Kasumi-1 (cell line): ENCODE data around the gene SHH.

Experiments
- DNase-seq, 2 experiments: peaks; one replicate each; lab custom pipeline; 2025; lab: John Stamatoyannopoulos, UW

SHH gene

DNA sequence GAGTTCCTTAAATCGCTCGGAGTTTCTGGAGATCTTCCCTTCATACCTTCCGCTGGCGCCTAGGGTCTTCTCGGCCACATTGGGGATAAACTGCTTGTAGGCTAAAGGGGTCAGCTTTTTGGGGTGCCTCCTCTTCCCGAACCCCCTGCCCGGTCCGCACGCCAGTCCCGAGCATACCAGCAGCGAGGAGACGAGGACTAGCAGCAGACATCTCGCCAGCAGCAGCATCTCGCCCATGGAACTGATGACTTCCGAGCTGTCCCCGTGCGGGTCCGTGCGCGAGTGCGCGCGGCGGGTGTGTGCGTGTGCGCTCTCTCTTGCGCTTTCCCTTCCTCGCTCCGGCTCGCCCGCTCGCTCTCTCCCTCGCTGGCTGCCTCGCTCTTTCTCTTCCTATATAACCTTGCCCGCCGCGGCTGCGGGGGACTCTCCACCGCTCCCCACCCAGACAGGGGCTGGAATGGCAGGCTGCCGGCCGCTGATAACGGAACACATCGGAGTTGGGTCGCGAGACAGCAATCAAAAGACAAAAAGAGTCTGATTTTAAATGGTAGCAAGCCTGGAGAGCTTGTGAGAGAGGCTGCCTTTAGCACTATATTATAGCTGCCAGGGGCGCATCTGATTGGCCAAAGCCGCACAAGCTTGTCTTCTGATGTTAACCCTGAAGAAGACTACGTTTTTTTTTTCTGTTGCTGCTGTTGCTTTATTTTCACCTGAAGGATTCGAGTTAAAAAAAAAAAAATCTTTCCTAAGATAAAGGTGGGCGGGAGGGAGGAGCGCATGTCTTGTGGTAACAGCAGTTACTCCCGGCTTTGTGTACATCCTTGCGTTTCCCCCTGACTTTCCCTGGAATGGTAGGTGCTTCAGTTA is at the start of gene SHH:
Gene SHH, minus strand, starts transcription at position 569 of the 867 bp plus-strand sequence. Its CDS starts 341 bp downstream, at position 228.
- DNase-seq, result no peak

DNA sequence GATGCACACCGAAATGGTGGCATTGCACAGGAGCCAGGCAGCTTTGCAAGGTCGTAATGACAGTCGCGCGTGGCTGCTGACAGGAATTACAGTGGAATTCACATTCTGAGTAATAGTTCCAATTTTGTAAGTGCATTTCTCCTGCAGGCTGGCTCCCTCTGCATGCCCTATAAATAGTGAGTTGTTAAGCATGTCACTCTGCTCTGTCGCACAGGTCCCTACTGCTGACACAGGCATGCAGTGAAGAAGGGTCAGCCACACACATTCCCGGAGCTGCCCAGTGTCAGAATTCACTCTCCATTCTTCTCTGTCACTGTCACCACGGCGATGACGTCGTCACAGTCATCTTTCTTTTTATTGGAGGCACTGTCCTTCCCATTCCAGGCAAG is 49.2 kb upstream of the SHH start:
- DNase-seq, result no peak

DNA sequence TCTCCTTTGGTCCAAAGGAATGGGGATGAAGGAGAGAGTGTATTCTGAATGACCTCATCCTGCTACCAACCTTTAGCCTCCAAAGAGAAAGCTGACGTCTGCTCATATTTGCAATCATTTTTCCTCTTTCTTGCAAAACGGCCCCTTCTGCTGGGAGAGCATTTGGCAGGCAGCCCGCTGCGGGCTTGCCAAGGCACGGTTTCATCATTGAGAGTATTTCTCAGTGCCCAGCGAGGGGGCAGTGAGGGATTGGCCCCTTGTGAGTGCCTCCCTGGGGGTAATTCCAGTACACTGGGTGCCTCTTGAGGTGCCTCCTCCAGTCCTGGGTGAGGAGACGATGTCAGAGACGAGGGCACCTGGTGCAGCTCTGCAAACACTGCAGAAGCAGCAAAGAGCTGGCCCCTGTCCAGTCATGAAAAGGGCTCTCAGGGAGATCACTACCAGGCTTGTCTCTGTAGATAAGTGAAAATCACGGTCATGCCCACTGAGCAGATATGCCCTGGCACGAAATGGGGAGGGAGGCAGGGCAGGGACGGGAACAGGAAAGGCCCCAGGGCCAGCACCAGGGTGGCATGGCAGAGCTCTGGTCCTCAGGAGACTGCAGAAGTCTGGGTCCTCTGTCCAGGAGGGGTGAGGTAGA is 48.7 kb upstream of the SHH start:
- DNase-seq, result no peak

DNA sequence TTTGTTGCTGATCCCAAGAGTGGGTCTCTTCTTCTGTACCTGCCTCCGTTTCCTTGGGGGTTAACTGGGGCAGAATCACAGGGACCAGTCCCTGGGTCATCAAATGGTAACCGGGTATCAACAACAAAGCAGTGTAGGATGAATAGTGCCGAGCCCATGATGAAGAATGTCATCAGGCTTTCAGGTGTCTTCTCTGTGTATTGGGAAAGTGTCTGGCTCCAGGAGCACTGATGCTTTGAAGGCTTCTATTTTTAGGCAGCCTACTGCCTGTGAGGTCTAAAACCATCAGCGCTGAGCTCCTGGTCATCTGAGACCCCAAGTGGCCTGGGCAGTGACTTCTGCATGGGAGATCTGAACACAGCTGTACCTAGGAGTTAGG is 48.2 kb upstream of the SHH start:
- no peak for DNase-seq

DNA sequence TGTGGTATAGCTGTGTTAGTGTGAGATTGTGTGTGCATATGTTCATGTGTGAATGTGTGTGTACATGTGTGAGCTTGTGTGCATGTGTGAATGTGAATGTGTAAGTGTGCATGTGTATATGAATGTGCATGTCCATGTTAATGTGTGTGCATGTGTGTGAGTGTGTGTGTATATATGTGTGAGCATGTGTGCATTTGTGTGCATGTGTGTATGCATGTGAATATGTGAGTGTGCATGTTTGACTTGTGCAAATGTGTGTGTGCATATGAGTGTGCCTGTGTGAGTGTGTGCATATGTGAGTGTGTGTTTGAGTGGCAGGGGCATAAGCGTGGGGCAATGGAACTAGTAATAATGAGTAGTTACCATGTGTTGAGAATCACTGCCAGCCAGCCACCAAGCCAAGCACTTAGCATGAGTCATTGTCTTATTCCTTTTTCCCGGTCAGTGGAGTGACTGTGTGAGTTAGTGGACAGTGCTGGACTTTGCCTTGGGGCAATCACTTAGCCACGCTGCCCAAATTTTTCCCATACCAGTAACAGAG is 46.3 kb upstream of the SHH start:
- no peak for DNase-seq

DNA sequence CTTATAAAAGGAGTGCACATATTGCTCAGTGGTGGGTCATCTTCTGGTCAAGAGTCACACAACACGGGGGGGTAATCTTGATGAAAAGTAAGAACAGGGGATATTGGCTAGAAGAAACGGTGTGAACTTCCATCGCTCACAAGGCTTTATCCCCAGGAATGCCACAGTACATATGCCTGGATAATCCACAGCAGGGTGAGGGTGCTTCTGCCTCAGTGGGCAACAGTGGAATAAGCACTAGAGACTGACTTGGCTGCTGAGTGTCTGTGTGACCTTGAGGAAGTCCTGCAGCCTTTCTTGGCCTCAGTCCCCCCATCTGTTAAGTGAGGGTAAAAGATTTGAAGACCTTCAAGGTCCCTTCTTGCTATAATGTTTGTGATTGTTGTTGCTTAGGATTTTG is 44.9 kb upstream of the SHH start:
- DNase-seq, result no peak

DNA sequence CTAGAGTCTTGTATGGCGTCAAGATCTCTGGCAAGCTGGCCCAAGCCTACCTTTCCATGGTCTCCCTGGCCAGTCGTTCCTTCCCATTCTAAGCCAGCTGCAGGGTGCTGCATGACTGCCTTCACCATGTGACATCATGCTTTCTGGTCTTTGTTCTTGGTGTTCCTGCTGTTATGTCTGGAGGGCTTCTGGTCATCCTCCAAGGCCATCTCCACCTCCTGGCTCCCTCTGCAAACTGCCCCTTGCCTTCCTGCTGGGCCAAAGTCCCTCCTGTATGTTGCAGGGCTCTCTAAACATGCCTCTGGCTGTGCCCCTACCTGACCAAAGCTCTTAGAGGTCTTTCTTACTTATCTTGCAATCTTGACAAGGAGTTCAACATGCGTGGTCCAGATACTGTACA is 44.4 kb upstream of the SHH start:
- DNase-seq, result no peak

DNA sequence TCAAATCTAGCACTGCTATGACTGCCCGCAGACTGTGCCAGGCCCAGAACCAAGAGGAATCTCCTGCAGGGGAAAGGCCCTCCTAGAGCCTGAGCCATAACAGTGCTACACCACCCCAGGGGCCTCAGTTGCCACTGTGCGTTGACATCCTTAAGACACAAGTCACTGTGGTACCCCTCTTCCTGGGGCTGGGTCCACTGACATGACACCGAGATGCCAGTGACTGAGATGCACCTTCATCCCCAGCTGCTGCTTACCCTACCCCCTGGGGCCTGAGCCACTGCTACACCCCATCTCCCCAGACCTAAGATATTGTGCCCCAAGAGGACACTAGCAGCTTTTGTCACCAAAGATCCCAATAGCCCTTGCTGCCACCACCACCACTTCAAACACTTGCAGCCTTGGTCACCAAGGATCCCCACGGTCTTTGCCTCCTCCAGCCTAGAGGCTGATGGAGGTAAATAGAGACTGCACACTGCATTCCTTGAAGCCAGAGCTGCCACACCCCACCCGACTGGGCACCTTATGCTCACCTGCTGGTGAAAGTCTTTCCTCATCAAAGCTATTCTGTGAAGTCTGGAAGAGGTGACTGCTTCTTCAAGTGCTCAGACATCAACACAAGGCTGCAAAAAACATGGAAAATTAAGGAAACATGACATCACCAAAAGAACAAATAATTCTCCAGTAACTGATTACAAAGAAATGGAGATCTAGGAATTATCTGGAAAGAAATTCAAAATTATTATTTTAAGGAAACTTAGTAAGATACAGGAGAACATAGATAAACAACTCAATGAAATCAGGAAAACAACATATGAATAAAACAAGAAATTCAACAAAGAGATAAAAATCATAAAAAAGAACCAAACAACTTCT is 40.4 kb upstream of the SHH start:
- DNase-seq, result no peak

DNA sequence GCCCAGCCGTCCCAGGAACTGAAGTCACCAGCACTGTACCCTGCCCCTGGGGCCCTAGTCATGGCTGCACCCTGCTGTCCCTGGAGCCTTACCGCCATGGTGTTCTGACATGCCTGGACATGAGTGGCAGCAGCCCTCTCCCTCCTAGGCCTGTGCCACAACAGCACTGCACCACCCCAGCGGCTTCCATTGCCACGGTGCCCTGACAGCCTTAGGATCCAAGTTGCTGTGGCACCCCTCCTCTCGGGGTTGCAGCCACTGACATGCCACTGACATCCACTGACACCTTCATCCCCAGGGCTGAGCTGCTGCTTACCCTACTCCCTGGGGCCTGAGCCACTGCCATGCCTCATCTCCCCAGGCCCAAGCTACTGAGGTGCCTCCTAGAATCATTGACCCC is 39.6 kb upstream of the SHH start:
- DNase-seq, result no peak

DNA sequence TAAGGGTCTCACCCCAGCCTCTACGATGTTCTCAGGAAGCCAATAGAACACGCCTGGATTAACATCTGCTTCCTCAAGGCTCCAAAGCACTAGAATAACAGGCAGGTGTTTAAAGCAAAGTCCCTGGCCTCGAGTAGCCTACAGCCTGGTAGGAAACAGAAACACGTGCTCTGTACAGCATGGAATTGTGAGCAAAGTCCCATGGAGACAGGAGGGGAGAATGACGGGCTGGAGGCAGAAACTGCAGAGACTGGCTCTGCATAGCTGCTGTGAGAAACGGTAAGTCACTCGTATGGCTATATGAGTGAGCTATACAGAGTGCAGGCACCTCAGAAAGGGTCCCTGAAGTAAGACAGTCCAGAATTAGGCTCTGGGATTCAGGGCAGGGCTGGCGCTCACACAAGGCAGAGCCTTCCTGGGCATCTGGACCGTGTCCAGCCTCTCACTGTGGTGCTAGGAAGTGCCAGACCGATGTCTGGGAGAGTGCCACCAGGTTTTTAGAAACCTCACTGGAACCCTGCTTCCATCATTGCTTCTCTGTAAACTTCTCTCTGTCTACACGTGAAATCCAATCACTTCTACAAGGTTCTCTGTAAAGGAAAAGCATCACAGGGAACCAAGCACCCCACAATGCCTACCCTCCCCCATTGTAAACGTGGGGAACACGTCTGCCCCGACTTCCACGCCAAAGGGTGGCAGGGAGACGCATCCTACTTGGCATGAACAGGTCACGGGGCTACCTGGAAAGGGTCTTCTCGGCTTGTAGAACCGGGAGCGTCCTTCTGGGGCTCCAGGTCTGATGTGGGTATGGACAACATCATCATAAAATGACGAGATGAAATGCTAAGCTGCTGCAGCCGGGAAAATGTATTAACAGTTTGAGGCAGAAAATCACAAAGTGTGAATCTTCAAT is 38.8 kb upstream of the SHH start:
- no peak for DNase-seq

DNA sequence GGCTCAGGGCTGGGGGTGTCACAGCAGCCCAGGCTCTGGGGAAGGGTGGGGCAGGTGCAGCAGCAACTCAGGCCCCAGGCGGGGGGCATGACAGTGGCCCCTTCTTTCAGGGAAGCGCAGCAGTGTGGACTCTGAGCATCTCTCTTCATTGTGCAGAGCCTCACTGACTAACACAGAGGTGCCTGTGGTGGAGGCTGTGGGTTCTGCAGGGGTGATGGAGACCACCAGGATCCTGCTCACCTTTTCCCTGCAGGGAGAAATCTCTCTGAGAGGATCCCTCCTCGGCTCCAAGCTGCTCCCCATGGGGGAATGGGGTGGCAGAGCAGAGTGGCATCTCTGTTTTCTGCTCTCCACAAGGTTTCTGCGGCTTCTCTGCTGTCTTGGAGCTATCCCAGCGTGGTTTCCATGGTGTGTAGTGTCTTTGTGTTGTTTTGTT is 37.8 kb upstream of the SHH start:
- DNase-seq, result no peak

DNA sequence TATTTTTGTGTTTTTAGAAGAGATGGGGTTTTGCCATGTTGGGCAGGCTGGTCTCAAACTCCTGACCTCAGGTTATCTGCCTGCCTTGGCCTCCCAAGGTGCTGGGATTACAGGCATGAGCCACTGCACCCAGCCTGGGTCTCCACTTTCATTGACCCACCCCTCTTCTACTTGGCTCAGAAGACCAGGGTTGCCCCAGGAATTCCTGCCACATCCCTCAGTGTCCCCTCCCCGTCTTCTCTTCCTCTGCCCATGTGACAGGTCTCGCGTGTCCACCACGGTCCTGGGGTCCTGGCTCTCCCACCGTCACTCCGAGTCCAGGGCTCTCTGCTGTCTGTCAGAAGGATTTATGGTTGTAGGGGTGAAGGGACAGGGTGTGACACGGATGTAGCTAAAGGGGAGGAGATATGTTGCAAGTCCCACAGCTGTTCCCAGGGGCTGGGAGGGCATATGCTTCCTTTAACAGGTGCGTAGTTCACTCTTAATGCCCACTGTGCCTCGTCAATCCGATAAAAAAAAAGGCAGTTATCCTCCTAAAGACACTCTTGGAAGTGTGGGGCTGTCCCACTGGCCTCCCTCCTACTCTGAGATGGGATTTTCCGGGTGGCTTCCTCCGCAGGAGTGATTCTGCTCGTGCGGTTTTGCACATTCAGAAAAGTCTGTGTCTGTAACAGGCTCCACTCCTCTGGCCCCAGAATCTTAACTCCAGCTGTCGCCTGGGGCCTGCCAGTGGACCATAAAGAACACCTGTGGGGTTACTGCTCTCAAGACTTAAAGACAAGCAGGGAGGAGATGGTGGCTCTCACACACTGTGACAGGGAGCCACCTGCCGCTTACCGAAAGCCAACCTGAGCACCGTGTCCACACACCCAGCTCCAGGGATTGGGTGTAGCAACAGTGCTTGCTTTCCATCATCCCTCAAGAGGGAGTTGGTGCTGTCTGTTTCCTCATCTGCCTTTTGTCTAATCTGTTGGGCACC is 36.7 kb upstream of the SHH start:
- DNase-seq, result no peak

DNA sequence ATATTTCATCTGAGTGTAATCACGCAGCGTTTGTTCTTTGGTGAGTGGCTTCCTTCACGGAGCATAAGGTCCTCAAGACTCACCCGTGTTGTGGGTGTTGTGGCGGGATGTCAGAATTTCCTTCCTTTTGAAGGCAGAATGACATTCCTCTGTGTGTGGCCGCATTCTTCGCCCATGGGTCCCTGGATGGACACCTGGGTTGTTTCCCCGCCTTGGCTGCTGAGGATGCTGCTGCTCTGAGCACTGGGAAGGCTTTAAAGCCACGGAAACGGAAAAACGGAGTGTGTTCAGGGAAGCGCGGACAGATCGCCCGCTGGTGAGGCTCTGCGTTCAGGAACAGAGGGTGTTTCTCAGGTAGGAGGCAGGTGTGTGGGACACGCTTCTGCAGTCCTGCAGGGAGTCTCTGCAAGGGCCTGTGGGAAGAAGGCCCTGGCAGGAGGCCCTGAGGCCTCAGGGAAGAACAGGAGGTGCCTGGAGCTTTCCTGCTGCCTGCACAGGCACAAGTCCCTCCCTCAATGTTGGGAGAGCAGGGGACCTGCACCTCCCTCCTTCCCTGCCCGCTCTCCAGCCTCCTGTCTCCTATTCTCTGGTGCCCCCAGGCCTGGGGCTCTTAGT is 35.7 kb upstream of the SHH start:
- no peak for DNase-seq

DNA sequence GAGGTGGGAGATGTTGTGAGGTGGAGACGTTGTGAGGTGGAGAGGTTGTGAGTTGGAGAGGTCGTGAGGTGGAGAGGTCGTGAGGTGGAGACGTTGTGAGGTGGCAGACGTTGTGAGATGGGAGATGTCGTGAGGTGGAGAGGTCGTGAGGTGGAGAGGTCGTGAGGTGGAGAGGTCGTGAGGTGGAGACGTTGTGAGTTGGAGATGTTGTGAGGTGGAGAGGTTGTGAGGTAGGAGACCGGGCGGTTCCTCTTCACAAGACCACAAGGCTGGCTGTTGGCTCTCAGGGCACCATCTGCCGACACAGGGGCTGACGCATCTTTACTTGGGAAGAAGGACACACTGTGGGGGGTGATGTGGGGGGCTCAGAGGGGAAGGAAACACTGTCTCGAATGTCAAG is 34.7 kb upstream of the SHH start:
- no peak for DNase-seq

DNA sequence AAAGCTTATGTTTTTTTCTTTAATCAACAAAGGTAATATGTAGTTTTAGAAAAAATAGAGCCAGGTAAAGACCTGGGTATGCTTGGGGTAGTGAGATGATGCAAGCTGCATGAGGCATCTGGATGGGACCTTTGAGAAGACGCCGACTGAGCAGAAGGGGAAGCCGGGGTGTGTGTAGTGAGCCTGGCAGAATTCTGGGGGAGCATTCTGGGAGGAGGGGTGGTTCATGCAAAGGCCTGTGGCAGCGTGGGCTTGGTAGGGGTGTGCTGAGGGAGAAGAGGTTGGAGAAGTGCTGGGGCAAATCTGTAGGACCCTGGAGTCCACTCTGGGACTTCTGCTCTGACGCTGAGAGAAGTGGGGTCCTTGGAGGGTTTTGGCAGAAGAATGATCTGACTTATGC is 33.9 kb upstream of the SHH start:
- no peak for DNase-seq

DNA sequence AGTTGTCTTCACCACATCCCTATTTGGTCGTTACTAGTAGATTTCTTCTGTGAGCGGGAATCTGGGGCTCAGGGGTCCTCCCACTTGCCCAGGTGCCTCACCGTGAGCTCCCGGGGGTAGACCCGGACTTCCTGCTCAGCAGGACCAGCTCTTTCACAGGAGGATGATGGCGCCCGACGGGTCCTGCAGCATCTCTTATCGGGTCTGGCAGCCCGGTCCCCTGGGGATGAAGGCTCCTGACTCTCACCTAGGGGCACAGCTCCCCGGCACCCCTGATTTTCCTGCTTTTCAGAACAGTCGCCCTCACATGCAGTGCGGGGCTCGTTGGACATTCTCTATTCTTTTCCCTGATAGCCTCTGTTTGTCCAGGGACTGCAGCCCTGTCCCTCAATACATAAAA is 33.0 kb upstream of the SHH start:
- no peak for DNase-seq

DNA sequence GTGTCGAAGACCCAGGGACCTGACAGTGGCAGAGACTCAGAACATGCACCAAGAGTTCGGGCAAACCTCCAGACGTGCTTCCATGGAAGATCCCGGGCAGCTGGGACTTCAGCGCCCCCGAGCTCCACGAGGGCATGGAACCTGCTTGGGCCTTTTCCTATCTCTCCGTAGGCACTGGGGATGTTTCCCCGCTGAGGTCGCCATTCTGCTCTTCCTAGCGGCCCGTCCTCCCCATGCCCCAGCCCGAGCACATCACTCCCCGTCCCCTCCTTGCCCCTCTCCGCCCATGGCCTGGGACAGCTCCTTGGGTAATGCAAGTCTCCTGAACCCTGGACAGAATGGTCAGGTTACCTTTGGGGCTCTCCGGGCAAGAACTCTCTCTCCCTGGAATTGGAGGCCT is 32.3 kb upstream of the SHH start:
- DNase-seq, result no peak

DNA sequence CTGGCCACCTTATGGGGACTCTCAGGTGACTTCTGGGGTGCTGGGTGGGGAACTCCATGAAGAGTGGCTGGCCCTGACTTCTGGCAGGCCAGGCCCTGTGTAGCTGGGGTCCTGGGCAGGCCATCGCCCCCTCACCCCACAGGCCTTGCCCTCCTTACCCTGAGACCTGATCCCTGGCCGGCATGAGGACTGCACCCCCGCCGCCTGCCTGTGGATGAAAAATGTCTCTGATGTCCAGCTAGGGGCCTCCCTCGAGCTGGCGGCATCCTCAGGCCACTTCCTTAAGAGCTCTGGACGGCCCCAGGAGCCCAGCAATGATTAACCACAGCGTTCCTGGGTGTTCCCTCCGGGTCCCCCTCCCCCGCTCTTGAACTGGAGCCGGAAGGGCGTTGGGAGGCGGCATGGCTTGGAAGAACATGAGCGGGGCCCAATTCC is 31.8 kb upstream of the SHH start:
- DNase-seq, result no peak

DNA sequence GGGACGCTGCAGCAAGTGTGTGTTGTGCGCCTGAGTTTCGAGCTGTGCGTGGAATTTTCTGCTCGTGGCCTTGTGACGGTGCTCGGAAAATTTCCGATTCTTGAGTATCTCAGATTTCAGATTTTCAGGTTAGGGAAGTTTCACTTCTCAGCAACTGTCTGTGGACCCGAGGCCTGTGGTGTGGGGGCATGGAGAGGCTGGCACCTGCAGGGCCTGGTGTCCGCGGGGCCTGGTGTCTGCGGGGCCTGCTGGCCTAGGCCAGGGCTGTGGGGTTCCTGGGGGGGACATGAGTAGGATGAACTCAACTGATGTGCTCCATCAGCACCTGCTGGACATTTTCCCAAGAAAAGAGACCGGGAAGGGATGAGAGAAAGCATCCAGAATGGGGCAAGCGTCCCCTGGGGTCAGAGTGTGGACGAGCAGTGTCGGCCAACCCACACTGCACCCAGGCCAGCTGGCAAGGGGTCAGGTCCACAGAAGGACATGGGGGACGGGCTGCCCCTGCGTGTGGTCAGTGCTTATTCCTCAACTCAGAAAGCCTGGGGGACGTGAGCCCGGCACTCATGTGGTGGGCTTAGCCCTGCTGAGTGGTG is 31.3 kb upstream of the SHH start:
- DNase-seq, result no peak
